ENCODE measurements around the gene KATNB1. TPM values are rescaled to one million over a fixed set of nuclear protein-coding genes. Genes with fewer than 3 reads are reported as not detected.

The KATNB1 gene
- total RNA-seq, 1 donor from 2014 or later = 25.2 TPM

- no peak for DNase-seq (ENCODE audit: extremely low read depth, low read depth, low spot score)
These were observed 18.9 kb downstream of the KATNB1 start for GRCh38 chr16:57754354-57755060.

DNA sequence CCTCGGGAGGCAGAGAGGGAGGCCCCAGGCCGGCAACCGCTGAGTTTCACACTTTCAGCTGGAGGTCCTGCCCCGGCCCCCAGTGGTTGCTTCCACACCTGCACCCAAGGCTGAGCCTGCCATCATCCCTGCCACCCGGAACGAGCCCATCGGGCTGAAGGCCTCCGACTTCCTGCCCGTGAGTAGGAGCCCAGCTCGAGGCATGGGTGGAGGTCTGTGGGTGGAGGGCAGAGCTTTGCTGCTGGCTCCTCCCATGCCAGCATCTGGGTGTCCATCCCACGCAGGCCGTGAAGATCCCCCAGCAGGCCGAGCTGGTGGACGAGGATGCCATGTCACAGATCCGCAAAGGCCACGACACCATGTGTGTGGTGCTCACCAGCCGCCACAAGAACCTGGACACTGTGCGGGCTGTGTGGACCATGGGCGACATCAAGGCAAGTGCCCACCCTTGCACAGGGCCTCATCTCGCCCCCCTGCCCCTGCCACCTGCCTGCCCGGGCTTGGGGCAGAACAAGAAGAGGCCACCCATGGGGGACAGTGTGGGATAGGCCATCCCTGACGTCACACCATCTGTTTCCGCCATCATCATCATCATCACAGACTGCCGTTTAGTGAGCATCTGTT lies 19.6 kb downstream of the KATNB1 start:
- DNase-seq (ENCODE audit: extremely low read depth, low read depth, low spot score) = no peak

DNA sequence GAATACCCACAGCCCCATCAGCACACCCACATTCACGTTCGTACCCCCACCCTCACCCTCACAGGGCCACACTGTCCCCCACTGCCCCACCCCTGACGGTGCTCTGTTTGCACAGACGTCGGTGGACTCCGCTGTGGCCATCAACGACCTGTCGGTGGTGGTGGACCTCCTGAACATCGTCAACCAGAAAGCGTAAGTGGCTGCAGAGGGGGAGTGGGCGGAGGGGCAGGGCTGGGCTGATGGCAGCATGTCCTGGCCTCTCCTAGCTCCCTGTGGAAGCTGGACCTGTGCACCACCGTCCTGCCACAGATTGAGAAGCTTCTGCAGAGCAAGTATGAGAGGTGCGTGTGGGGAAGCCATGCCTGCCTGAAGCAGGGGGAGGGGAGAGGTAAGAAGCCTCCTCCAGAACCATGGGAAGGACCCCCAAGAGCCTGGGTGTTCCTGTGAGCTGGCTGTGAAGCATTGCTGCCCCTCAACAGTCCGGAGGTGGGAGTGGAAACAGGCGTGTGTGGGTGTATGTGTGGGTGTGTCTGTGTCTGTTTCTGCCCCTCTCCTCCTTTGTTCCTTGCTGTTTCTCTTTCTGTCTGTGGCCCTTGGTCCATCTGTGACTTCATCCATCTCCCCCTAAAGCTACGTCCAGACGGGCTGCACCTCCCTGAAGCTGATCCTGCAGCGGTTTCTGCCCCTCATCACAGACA lies 20.3 kb downstream of the KATNB1 start:
- no peak for DNase-seq (ENCODE audit: extremely low read depth, low read depth, low spot score)

GRCh38 chr16:57756424-57757325 lies 21.1 kb downstream of the KATNB1 start:
- no peak for DNase-seq (ENCODE audit: extremely low read depth, low read depth, low spot score)

GRCh38 chr16:57757326-57757786 lies 21.8 kb downstream of the KATNB1 start:
- no peak for DNase-seq (ENCODE audit: extremely low read depth, low read depth, low spot score)

DNA sequence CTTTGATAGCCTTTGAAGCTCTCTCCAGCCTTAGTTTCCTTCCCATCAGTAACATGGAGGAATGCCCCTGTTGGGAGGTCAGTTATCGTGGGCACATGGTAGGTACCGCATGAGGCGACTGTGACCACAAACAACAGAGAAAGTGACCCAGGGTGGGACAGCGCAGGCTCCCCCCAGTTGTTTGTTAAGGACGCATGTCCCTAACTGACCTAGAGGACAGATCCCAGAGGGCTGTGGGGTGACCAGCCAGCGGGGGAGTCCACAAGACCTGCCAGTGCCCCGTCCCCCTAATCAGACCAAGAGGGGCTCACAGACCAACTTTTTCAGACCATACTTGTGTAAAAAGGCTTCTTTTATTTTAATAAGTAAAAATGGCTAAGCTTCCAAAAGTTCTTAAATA lies 22.3 kb downstream of the KATNB1 start:
- DNase-seq (ENCODE audit: extremely low read depth, low read depth, low spot score) = no peak

- DNase-seq (ENCODE audit: extremely low read depth, low read depth, low spot score) = no peak
These were observed 23.0 kb downstream of the KATNB1 start for GRCh38 chr16:57758331-57759117.

DNA sequence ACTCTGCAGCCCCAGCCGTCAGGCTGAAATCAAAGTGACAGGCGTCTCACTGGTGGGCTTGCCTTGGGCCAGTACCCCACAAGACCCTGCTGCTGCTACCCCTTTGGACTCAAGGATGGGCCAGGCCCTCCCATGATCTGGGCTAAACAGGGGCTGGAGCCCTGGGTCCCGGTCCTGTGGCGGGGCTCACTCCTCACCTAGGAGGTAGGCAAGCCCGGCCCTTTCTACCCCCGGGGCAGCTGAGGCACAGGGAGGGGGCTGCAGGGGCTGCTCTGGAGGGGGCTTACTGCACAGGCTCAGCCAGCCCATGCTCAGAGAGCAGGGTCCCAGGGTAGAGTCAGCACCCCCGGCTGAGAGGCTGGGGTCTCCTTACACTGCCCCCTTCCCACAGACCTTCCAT lies 23.6 kb downstream of the KATNB1 start:
- DNase-seq (ENCODE audit: extremely low read depth, low read depth, low spot score) = no peak

- DNase-seq (ENCODE audit: extremely low read depth, low read depth, low spot score) = no peak
These were observed 24.2 kb downstream of the KATNB1 start for GRCh38 chr16:57759541-57760356.

- DNase-seq (ENCODE audit: extremely low read depth, low read depth, low spot score) = no peak
These were observed 25.0 kb downstream of the KATNB1 start for GRCh38 chr16:57760357-57761160.

- no peak for DNase-seq (ENCODE audit: extremely low read depth, low read depth, low spot score)
These were observed 25.7 kb downstream of the KATNB1 start for GRCh38 chr16:57761301-57761700.

- no peak for DNase-seq (ENCODE audit: extremely low read depth, low read depth, low spot score)
These were observed 26.4 kb downstream of the KATNB1 start for GRCh38 chr16:57761957-57762356.

GRCh38 chr16:57762365-57763040 lies 26.9 kb downstream of the KATNB1 start:
- DNase-seq (ENCODE audit: extremely low read depth, low read depth, low spot score) = no peak

DNA sequence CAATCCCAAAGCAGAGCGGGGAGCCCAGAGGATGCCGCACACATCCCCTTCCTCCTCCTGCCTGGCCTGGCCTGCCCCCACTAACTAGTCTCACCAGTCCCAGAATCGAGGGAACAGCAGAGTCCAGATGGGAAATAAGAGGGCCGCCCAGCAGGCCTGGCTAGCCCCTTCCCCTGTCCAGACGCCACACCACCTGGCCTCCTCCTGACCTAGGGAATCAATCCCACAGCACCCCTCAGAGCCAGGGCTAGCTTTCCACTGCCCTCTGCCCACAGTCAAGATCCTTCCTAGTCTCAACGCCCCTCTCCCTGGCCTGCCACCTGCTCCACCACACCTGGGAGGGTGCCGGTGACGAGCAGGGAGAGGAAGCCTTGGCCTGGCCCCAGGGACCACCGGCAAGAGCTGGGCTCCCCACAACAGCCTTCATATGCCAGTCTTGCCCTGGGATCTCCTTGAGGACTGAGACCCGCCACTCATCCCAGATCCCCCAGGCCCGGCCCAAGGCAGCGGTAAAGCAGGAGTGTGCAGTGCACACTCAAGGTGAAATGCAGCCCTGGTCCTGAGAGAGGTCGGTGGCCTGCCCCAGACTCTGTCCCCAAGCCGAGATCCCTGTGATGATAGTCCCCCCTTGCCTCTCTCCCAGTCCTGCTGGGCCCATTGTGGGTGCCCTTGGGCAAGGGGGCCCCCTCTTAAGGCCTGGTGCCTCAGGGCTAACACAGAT lies 27.9 kb downstream of the KATNB1 start:
- no peak for DNase-seq (ENCODE audit: extremely low read depth, low read depth, low spot score)

DNA sequence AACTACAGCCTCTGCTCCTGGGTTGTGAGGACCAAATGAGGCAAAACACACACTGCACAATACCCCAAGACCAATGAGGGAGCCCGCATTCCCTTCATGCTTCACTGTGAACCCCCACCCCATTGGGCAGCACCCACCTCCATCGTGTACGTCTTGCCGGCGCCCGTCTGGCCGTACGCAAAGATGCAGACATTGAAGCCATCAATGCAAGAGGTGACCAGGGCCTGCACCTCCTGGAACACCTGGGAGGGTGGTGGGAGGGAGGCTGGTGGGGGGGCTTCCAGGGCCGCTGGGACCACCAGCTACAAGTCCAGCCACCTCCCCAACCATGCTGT lies 28.4 kb downstream of the KATNB1 start:
- no peak for DNase-seq (ENCODE audit: extremely low read depth, low read depth, low spot score)

DNA sequence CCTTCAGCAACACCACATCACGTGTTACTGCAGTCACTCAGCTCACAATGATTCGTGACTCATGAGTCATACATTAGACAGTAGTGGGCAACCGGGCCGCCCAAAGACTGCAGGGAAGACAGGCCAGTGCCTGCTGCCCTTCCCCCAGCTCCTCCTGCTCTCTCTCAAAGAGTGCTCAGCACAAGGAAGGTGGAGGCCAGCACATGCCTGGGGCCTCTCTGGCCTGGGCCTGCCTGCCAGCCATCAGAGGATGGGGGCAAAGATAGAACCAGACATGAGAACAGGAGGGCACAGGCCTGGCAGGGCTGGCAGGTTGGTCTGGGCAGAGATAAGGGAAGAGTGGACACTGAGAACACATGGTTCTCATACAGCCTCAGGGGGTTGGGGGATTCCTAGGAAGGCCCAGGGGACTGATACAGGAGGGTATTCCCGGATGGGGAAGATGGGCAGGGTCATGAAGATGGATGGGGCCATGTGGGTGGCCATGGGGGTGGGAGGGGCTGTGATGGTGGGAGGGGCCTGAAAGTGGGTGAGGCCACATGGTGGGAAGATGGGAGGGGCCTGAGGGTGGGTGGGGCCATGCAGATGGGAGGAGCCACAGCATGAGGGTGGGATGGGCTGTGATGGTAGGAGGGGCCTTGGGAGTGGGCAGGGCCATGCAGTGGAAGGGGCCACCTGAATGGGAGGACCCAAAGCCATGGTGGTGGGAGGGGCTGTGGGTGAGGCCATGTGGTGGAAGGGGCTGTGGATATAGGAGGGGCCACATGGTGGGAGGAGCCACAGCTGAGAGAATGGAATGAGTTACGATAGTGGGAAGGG lies 29.0 kb downstream of the KATNB1 start:
- DNase-seq (ENCODE audit: extremely low read depth, low read depth, low spot score) = no peak
